ENCODE data around the gene ZNF280A.

DNA sequence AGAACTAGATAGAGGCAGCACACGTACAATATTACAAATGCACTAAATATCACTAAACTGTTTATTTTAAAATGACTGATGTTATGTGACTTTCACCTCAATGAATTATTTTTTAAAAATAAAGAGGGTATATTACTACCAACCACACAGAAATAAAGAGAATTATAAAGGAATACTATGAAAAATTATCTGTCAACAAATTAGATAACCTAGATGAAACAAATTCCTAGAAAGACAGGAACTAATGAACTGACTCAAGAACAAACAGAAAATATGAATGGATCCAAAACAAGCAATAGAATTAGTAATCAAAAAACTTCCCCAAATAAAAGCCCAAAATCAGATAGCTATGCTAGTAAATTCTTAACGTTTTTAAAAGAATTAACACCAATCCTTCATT lies 21.8 kb downstream of the ZNF280A start:
- TF ChIP-seq EP300 (IDR thresholded peaks at IDR 0.05; ENCODE audit: borderline replicate concordance) = no peak
- TF ChIP-seq, protein P1, sequence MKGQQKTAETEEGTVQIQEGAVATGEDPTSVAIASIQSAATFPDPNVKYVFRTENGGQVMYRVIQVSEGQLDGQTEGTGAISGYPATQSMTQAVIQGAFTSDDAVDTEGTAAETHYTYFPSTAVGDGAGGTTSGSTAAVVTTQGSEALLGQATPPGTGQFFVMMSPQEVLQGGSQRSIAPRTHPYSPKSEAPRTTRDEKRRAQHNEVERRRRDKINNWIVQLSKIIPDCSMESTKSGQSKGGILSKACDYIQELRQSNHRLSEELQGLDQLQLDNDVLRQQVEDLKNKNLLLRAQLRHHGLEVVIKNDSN (IDR thresholded peaks at IDR 0.05) = no peak
- TF ChIP-seq, protein P2, sequence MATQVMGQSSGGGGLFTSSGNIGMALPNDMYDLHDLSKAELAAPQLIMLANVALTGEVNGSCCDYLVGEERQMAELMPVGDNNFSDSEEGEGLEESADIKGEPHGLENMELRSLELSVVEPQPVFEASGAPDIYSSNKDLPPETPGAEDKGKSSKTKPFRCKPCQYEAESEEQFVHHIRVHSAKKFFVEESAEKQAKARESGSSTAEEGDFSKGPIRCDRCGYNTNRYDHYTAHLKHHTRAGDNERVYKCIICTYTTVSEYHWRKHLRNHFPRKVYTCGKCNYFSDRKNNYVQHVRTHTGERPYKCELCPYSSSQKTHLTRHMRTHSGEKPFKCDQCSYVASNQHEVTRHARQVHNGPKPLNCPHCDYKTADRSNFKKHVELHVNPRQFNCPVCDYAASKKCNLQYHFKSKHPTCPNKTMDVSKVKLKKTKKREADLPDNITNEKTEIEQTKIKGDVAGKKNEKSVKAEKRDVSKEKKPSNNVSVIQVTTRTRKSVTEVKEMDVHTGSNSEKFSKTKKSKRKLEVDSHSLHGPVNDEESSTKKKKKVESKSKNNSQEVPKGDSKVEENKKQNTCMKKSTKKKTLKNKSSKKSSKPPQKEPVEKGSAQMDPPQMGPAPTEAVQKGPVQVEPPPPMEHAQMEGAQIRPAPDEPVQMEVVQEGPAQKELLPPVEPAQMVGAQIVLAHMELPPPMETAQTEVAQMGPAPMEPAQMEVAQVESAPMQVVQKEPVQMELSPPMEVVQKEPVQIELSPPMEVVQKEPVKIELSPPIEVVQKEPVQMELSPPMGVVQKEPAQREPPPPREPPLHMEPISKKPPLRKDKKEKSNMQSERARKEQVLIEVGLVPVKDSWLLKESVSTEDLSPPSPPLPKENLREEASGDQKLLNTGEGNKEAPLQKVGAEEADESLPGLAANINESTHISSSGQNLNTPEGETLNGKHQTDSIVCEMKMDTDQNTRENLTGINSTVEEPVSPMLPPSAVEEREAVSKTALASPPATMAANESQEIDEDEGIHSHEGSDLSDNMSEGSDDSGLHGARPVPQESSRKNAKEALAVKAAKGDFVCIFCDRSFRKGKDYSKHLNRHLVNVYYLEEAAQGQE (IDR thresholded peaks at IDR 0.05; ENCODE audit: low read depth) = no peak
- no peak for TF ChIP-seq TAF1 (IDR thresholded peaks at IDR 0.05; ENCODE audit: low read depth)
- TF ChIP-seq FOXM1 (IDR thresholded peaks at IDR 0.05; ENCODE audit: borderline replicate concordance, low read depth) = no peak
- no peak for TF ChIP-seq TCF12 (IDR thresholded peaks at IDR 0.05; ENCODE audit: low read depth)
- no peak for TF ChIP-seq YY1 (IDR thresholded peaks at IDR 0.05; ENCODE audit: low read depth)

Measured in Ishikawa (cell line).